Raji (cell line): ENCODE measurements around the gene NEAT1.
A peak's percentile ranks its signal among the peaks of the same experiment; 100 is the strongest.

Source experiments
- POLR2A ChIP-seq: IDR thresholded peaks from 2 replicates; pipeline ENCODE4 v1.6.1; 2011; ENCODE audit warnings: low read depth, low read length, control low read depth; ENCODE audit not compliant: insufficient read depth

The NEAT1 gene

DNA sequence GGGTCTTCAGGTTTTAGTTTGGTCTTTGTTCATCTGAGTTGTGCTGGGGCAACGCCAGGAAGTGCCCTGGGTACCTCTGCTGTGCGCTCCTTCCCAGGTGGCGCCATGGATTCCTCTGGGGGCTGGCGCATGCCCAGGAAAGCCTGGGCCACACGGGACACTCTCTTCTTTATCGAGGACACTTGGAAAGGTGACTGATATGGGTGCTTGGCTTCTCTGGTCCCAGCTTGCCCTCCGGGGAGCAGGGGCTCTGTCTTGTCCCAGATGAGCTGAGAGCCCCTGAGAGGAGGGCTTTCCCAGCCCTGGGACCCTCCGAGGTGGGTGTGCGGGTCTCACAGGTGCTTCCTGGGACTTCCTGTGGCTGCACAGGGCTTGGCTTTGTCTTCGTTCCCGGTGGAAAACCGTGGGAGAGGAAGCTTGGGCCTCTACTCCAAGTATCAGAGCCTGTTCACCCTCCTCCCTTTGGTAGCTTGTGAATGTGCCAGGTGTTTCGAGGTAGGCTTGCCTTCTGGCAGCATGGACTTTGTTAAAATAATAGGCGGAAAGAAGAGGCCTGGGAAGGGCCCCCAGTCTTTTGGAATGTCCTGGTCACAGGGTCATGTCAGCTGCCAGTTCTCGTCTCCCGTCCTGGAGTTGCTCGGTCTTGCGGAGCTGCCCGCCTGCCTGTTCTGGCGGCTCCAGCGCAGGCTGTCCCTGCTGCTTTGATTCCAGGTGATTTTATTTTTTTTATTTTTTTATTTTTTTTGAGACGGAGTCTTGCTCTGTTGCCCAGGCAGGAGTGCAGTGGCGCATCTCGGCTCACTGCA is 10.1 kb upstream of the NEAT1 start:
- TF ChIP-seq POLR2A: no peak

DNA sequence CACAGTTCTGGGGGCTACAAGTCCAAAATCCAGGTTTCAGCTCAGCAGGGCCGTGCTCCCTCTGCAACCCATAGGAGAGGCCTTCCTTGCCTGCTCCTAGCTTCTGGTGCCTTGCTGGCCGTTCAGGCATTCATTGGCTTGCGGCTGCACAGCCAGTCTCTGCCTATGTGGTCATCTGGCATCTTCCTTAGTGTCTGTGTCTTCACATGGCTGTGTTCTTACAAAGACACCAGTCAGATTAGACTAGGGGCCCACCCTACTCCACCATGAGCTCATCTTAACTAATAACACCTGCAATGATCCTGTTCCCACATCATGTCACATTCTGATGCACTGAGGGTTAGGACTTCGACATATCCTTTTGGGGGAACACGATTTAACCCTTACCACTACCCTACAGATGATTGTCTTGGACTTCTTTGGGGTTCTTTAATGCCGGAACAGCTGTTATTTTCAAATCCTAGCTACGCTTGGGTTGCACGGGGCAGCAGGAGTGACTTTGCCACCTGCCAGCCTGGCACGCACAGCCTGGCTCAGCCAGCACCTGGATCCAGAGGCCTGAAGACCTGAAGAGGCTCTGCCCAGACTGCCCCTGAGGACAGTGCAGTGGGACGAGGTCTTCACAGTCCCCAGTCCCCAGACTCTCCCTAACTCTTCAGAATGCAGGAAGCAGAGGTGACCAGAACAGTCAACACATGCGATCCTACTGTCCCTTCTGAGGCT is 7.7 kb upstream of the NEAT1 start:
- TF ChIP-seq POLR2A: no peak

GRCh38 chr11:65415499-65416340 is 6.9 kb upstream of the NEAT1 start:
- TF ChIP-seq POLR2A: no peak

- peak; percentile 58 for TF ChIP-seq POLR2A
Measured at GRCh38 chr11:65416341-65416824, 6.2 kb upstream of the NEAT1 start.

GRCh38 chr11:65416841-65417701 is 5.5 kb upstream of the NEAT1 start:
- TF ChIP-seq POLR2A: no peak

DNA sequence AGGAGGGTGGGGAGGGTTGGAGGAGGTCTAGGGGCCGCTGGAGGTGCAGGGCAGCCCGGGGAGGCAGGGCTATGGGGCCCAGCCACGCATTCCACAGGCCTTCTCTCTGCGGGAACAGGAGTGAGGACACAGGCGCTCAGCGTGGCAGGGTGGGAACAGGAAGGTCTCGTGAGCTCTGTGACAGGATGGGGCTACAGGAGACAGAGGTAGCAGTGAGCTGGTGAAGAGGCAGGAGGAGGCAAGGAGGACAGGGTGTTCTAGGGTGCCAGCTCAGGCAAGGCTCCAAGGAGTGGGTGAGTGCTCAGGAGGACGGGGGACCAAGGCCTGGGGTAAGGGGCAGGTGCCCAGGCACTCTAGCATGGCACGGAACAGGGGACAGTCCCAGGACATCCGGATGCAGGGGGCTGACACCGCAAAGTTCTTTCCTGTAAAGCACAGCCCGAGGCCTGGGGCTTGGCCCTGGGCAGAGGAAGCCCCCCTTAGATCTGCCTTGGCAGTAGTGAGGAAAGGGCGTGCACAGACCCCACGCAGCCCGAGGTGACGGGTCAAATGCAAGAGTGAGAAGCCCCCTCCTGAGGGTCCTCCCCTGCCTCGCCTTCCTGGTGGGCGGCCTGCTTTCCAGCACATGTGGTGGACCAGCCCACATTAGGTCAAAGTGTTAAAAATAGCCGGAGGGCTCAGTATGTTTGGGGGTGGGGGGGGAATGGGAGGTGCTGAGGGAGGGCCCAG is 4.7 kb upstream of the NEAT1 start:
- TF ChIP-seq POLR2A: 0 out of 2 replicates have a peak, but pooled peaks have one; percentile 31

DNA sequence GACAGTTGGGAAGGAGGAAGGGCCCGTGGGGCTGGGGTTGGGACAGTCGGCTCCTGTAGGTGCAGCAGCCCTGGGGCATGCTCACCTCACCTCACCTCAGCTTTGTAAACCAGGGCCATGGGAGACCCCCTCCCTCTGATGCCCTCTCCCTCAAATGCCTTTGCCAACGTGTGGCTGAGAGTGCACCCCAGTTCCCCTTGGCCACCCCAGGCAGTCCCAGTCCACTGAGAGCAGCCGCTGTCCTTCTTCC is 4.2 kb upstream of the NEAT1 start:
- peak; percentile 78; the same call in 1 of the 2 replicates for TF ChIP-seq POLR2A

DNA sequence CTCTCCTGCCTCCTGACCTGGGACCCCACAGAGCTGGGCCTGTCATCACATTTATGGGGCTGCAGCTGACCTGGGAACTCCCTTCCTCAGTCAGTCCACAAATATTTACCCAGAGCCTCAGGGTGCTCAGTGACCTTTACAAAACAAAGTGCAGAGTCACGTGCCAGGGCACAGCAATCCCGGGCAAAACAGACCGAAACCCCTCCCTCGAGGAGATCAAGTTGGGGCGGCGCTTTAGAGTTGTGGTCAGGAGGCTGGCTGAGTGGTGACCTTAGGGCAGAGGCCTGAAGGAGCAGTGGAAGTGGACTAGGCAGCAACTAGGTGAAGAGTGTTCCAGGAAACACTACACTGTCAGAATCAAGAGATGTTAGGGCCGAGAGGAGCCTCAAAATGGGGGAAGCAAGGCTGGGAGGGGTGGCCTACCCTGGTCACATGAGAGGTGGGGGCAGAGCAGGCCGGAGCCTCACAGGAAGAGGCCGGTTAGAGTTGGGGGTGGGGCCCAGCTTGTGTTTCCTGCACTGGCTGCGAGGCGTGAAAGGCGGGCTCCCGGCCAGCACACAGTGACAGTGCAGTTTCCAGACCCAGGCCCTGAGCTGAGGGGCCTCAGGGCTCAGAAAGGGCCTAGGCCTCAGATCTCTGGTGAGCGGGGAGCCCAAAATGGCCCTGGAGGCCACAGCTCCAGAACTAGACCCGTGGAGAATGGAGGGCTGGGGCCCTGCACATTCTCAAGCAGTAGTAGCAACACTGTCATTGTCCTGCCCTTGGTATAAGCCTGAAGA is 3.7 kb upstream of the NEAT1 start:
- peak; percentile 54 for TF ChIP-seq POLR2A

DNA sequence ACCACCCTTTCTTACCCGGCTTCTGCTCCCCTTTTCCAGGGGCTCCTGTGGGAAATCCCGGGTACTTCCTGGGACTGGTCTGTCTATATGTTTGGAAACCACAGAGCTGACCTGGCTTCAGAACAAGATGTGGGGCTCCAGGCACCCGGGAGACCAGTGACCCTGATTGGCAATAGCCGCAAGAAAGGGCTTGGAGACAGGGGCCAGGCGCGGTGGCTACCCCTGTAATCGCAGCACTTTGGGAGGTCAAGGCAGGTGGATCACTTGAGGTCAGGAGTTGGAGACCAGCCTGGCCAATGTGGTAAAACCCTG is 3.2 kb upstream of the NEAT1 start:
- no peak for TF ChIP-seq POLR2A

GRCh38 chr11:65419772-65420481 is 2.7 kb upstream of the NEAT1 start:
- peak; percentile 42; the same call in 1 of the 2 replicates for TF ChIP-seq POLR2A

GRCh38 chr11:65420506-65420905 is 2.1 kb upstream of the NEAT1 start:
- no peak for TF ChIP-seq POLR2A

- TF ChIP-seq POLR2A: peak; percentile 90
Measured at GRCh38 chr11:65420979-65421793, 1.4 kb upstream of the NEAT1 start.
